HCT116 (cell line): Measurements from ENCODE around the gene ZER1. TPM values are rescaled to one million over a fixed set of nuclear protein-coding genes. Genes with fewer than 3 reads are reported as not detected.
"Not testable (repeated sequence)": the region's sequence is repeated elsewhere in the genome, so short reads cannot be mapped to it uniquely, and the experiment has no call there.

ENCODE experiments used
- ATAC-seq: fragments of 200-7000 bp; cut with Tn5 transposase; 2 replicates; pipeline ENCODE4 v1.9.1; 2020; ENCODE audit warnings: mild to moderate bottlenecking, moderate library complexity
- BruUV-seq: library from RNA; stranded (reverse); fragments of 400-500 nt; replicated peaks from 2 replicates; lab custom pipeline; 2021; lab: Mats Ljungman, UMichigan
- CTCF ChIA-PET: fragments of 300-600 bp; sonication (Branson Sonifier 250); formaldehyde crosslinking; loops from one replicate; lab custom pipeline; 2021; ENCODE audit warnings: antibody characterized with exemption; lab: Charles Lee
- POLR2A ChIA-PET: fragments of 300-600, 350-600 bp; sonication (Branson Sonifier 250); formaldehyde crosslinking; loops from one replicate; lab custom pipeline; 2021; ENCODE audit warnings: antibody characterized with exemption; lab: Charles Lee
- RAD21 ChIA-PET, 2 experiments: fragments of 300-600 bp; sonication (Branson Sonifier 250); formaldehyde crosslinking; loops; one replicate each; lab custom pipeline; 2023; ENCODE audit warnings: low total read pairs in 2 of 2; ENCODE audit not compliant: uncharacterized antibody in 2 of 2, unreplicated experiment in 2 of 2, low non-redundant PET in 1 of 2; lab: Charles Lee
- DNase-seq: peaks from one replicate; pipeline ENCODE4 v3.0.0-alpha.2; 2010; ENCODE audit warnings: low read depth, low spot score
- H2AFZ ChIP-seq: fragments of 200-600 bp; shearing (Covaris generic), sonication (generic); 2 replicates; pipeline ENCODE4 v1.6.1; 2017; ENCODE audit warnings: low read depth, mixed run types, mixed read lengths, antibody characterized with exemption, low read length; ENCODE audit not compliant: poor library complexity, severe bottlenecking
- H3K27ac ChIP-seq: 2 replicates; pipeline ENCODE4 v1.5.1; 2012; ENCODE audit warnings: low read depth, low read length
- H3K27me3 ChIP-seq: fragments of 200-600 bp; sonication (generic); 2 replicates; pipeline ENCODE4 v1.6.1; 2016; ENCODE audit warnings: mixed run types, low read length, mixed read lengths; ENCODE audit not compliant: insufficient read depth
- H3K36me3 ChIP-seq, 2 experiments: fragments of 200-500 bp in 1 of 2; fragments of 200-600 bp in 1 of 2; sonication (Bioruptor generic) in 1 of 2; sonication (generic) in 1 of 2; 2 replicates each; pipeline versions ENCODE4 v1.5.1 to v1.6.1; 2014 to 2016; ENCODE audit warnings: low read length in 2 of 2, inconsistent platforms in 1 of 2, mixed read lengths in 1 of 2, mixed run types in 1 of 2; ENCODE audit not compliant: insufficient read depth in 2 of 2, control insufficient read depth in 1 of 2
- H3K4me1 ChIP-seq, 2 experiments: fragments of 200-600 bp in 1 of 2; sonication (generic) in 1 of 2; 2 replicates each; pipeline versions ENCODE4 v1.5.1 to v1.6.1; 2012 to 2017; ENCODE audit warnings: low read length in 2 of 2, inconsistent platforms in 1 of 2, mild to moderate bottlenecking in 1 of 2, mixed read lengths in 1 of 2, mixed run types in 1 of 2, moderate library complexity in 1 of 2; ENCODE audit not compliant: insufficient read depth in 2 of 2, control insufficient read depth in 1 of 2
- H3K4me2 ChIP-seq: fragments of 200-600 bp; sonication (generic); 2 replicates; pipeline ENCODE4 v1.6.1; 2017; ENCODE audit warnings: mixed run types, low read length, mixed read lengths
- H3K4me3 ChIP-seq, 2 experiments: fragments of 200-600 bp in 1 of 2; sonication (generic) in 1 of 2; replicated peaks in 1 of 2; 2 replicates each; pipeline ENCODE4 v1.5.1; 2011 to 2016; ENCODE audit warnings: low read length in 2 of 2, control low read depth in 1 of 2, low read depth in 1 of 2, mild to moderate bottlenecking in 1 of 2, mixed read lengths in 1 of 2, mixed run types in 1 of 2
- H3K79me2 ChIP-seq: fragments of 200-600 bp; sonication (generic); 2 replicates; pipeline ENCODE4 v1.6.1; 2017; ENCODE audit warnings: mild to moderate bottlenecking, mixed run types, low read length, moderate library complexity, mixed read lengths; ENCODE audit not compliant: insufficient read depth
- H3K9ac ChIP-seq: fragments of 200-600 bp; sonication (generic); 2 replicates; pipeline ENCODE4 v1.6.1; 2016; ENCODE audit warnings: low read length, mixed read lengths
- H3K9me2 ChIP-seq: fragments of 200-600 bp; sonication (generic), shearing (Covaris generic); 2 replicates; pipeline ENCODE4 v1.6.1; 2017; ENCODE audit warnings: mixed run types, mild to moderate bottlenecking, moderate library complexity; ENCODE audit not compliant: insufficient read depth
- H3K9me3 ChIP-seq, 2 experiments: fragments of 200-500 bp in 1 of 2; fragments of 200-600 bp in 1 of 2; sonication (Bioruptor generic) in 1 of 2; sonication (generic) in 1 of 2; 2 replicates each; pipeline ENCODE4 v1.6.1; 2014 to 2017; ENCODE audit warnings: low read length in 2 of 2, mixed read lengths in 2 of 2, inconsistent platforms in 1 of 2, low read depth in 1 of 2, mild to moderate bottlenecking in 1 of 2, mixed run types in 1 of 2, moderate library complexity in 1 of 2; ENCODE audit not compliant: control insufficient read depth in 1 of 2, insufficient read depth in 1 of 2
- H4K20me1 ChIP-seq: fragments of 200-600 bp; sonication (generic), shearing (Covaris generic); 2 replicates; pipeline ENCODE4 v1.6.1; 2017; ENCODE audit warnings: mixed run types, mild to moderate bottlenecking, moderate library complexity; ENCODE audit not compliant: insufficient read depth
- EGR1 ChIP-seq: IDR thresholded peaks from 2 replicates; pipeline ENCODE4 v1.6.1; 2012; ENCODE audit warnings: low read depth
- EZH2 ChIP-seq: fragments of 200-600 bp; sonication (generic); IDR thresholded peaks from 2 replicates; pipeline ENCODE4 v1.6.1; 2017; ENCODE audit warnings: antibody characterized with exemption, mixed run types
- FOSL1 ChIP-seq: IDR thresholded peaks from 2 replicates; pipeline ENCODE4 v1.6.1; 2012; ENCODE audit warnings: low read depth
- JUND ChIP-seq: IDR thresholded peaks from 2 replicates; pipeline ENCODE4 v1.6.1; 2012
- MAX ChIP-seq: IDR thresholded peaks from 2 replicates; pipeline ENCODE4 v1.6.1; 2012
- POLR2A ChIP-seq: IDR thresholded peaks from 2 replicates; pipeline ENCODE4 v1.7.0; 2011; ENCODE audit warnings: borderline replicate concordance; ENCODE audit not compliant: insufficient read depth, insufficient read length; ENCODE audit errors: extremely low read depth
- SP1 ChIP-seq: IDR thresholded peaks from 2 replicates; pipeline ENCODE4 v1.6.1; 2012; ENCODE audit warnings: low read depth
- SRF ChIP-seq: IDR thresholded peaks from 2 replicates; pipeline ENCODE4 v1.6.1; 2012; ENCODE audit warnings: low read depth
- YY1 ChIP-seq: IDR thresholded peaks from 2 replicates; pipeline ENCODE4 v1.6.1; 2011; ENCODE audit warnings: low read length, low read depth, moderate library complexity, mild to moderate bottlenecking; ENCODE audit not compliant: insufficient replicate concordance; ENCODE audit errors: extremely low read depth
- ZBTB33 ChIP-seq: IDR thresholded peaks from 2 replicates; pipeline ENCODE4 v1.6.1; 2011; ENCODE audit warnings: mild to moderate bottlenecking, low read length, moderate library complexity; ENCODE audit not compliant: insufficient replicate concordance; ENCODE audit errors: extremely low read depth
- intact Hi-C: fragments of 100-400 bp; cut with micrococcal nuclease; formaldehyde crosslinking; loops from 2 replicates; pipeline ENCODE4 v1.10.0; 2022
- total RNA-seq: library from RNA; stranded (reverse); gene quantifications from one replicate; pipeline ENCODE4 v1.2.1, GENCODE V29; 2021; ENCODE audit not compliant: unreplicated experiment

Gene ZER1
- total RNA-seq, 1 experiment from 2014 or later = 18.0 TPM

- H3K79me2 ChIP-seq = no peaks in the 10 kb centered on the region
- H3K9me2 ChIP-seq = no peaks in the 10 kb centered on the region
- no peak overlapping the region for H3K4me3 ChIP-seq
- H3K4me1 ChIP-seq = no peaks in the 10 kb centered on the region
- POLR2A ChIA-PET = no interaction called here
- CTCF ChIA-PET = no interaction called here
- no peak overlapping the region for H3K4me2 ChIP-seq
- RAD21 ChIA-PET = no interaction called here
- H3K9ac ChIP-seq = no peak overlapping the region
- TF ChIP-seq POLR2A = no peak
- no peak for TF ChIP-seq EZH2
- no peak for TF ChIP-seq SP1
- no peak for TF ChIP-seq ZBTB33
- no peak for TF ChIP-seq JUND
- no peak for TF ChIP-seq MAX
- TF ChIP-seq EGR1 = no peak
- H3K9me3 ChIP-seq = no peaks in the 10 kb centered on the region
- DNase-seq (no peak), ATAC-seq (no peak)
- H3K36me3 ChIP-seq = peaks cover 21 to 26% of the 10 kb centered on the region in 2 experiments; a peak in 3 of 4 replicates
- H2AFZ ChIP-seq = no peak overlapping the region
- intact Hi-C loops = no loop called here
- H3K27me3 ChIP-seq = no peaks in the 10 kb centered on the region
- H3K27ac ChIP-seq = no peak overlapping the region
- no peaks in the 10 kb centered on the region for H4K20me1 ChIP-seq
- BruUV-seq = no TSS peak
Measured at GRCh38 chr9:128800061-128800460, 28.3 kb upstream of the ZER1 start.

- BruUV-seq = no TSS peak
- Histone ChIP-seq H3K4me1 (no peaks in the 10 kb centered on the region), H3K4me2 (no peak overlapping the region), H3K9ac (no peak overlapping the region)
- RAD21 ChIA-PET = no interaction called here
- TF ChIP-seq FOSL1 = no peak
- TF ChIP-seq EGR1 = no peak
- TF ChIP-seq YY1 = no peak
- no peak for TF ChIP-seq EZH2
- TF ChIP-seq SRF = no peak
- TF ChIP-seq, all 23 proteins: peak for 0
- no peaks in the 10 kb centered on the region for H4K20me1 ChIP-seq
- ChIA-PET POLR2A (no interaction called here), CTCF (no interaction called here)
- no peak overlapping the region for H3K27ac ChIP-seq
- H3K9me2 ChIP-seq = no peaks in the 10 kb centered on the region
- no peak overlapping the region for H3K4me3 ChIP-seq
- peaks cover 21 to 26% of the 10 kb centered on the region in 2 experiments; a peak in 3 of 4 replicates for H3K36me3 ChIP-seq
- no peaks in the 10 kb centered on the region for H3K27me3 ChIP-seq
- H3K79me2 ChIP-seq = no peaks in the 10 kb centered on the region
- no peak for ATAC-seq
- DNase-seq = no peak
- no peak overlapping the region for H2AFZ ChIP-seq
- intact Hi-C loops = no loop called here
- no peaks in the 10 kb centered on the region for H3K9me3 ChIP-seq
Measured at GRCh38 chr9:128798896-128799295, 27.2 kb upstream of the ZER1 start.

- H3K4me3 ChIP-seq, CTCF ChIA-PET, H3K9me2 ChIP-seq, RAD21 ChIA-PET, H3K9ac ChIP-seq, H2AFZ ChIP-seq, POLR2A ChIA-PET, BruUV-seq, H3K4me2 ChIP-seq, H3K27ac ChIP-seq, H3K79me2 ChIP-seq, H3K9me3 ChIP-seq, H3K4me1 ChIP-seq, ATAC-seq, DNase-seq, H3K27me3 ChIP-seq, H4K20me1 ChIP-seq, intact Hi-C loops: not testable (repeated sequence)
- peaks cover 18 to 30% of the 10 kb centered on the region in 2 experiments; a peak in 3 of 4 replicates for H3K36me3 ChIP-seq
Measured at GRCh38 chr9:128794961-128795360, 23.2 kb upstream of the ZER1 start.
